ENCODE measurements around the gene CLDN6.

The CLDN6 gene

DNA sequence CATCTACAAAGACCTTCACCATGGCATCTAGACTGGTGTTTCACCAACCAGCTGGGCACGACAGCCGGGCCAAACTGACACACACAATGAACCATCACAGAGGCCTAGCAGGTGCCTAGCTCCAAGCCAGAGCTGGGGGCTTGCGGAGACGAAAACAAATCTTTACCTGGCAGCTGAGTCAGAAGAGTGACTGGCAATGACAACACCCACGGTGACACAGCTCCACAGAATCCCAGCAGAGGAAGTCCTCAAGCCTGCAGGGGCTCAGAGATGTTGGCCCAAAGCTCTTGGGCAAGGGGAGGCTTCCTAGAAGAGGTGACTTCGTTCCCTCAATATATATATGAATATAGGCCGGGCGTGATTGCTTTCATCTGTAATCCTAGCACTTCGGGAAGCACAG lies 33.5 kb upstream of the CLDN6 start:
- DNase-seq (ENCODE audit: low read depth in 2 of 2): no peak

DNA sequence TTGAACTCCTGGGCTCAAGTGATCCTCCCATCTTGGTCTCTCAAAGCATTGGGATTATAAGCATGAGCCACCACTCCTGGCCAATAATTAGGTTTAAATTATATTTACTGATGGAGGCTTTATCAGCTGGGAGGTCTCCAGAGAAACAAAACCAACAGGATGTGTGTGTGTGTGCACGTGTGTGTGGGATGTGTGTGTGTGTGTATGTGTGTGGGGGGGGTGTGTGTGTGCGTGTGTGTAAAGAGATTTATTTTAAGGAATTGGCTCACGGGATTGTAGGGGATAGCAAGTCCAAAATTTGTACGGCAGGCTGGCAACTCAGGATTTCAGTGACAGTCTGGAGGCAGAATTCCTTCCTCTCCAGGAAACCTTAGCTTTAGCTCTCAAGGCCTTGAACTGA lies 33.0 kb upstream of the CLDN6 start:
- no peak for DNase-seq (ENCODE audit: low read depth in 2 of 2)

DNA sequence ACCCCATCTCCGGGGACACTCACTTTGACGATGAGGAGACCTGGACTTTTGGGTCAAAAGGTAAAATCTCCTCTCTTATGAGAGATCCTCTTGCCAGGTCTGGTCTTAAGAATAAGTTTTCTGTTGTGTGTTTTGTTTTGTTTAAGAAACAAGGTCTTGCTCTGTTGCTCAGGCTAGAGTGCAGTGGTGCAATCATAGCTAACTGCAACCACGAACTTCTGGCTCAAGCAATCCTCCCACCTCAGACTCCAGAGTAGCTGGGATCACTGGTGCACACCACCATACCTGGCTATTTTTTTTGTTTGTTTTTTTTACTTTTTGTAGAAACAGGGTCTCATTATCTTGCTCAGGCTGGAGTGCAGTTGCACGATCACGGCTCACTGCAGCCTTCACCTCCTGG lies 32.5 kb upstream of the CLDN6 start:
- no peak for DNase-seq (ENCODE audit: low read depth in 2 of 2)

DNA sequence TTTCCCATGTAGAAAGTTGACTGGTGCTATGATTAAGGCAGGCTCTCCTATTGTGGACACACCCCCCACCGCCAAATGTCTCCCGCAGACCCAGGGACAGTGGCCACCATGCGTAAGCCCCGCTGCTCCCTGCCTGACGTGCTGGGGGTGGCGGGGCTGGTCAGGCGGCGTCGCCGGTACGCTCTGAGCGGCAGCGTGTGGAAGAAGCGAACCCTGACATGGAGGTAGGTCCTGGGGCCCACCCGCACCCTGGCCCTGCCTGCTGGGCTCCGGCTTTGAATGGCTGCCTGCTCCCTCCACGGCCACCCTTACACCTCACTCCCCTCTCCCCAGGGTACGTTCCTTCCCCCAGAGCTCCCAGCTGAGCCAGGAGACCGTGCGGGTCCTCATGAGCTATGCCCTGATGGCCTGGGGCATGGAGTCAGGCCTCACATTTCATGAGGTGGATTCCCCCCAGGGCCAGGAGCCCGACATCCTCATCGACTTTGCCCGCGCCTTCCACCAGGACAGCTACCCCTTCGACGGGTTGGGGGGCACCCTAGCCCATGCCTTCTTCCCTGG lies 32.0 kb upstream of the CLDN6 start:
- no peak for DNase-seq (ENCODE audit: low read depth in 2 of 2)

DNA sequence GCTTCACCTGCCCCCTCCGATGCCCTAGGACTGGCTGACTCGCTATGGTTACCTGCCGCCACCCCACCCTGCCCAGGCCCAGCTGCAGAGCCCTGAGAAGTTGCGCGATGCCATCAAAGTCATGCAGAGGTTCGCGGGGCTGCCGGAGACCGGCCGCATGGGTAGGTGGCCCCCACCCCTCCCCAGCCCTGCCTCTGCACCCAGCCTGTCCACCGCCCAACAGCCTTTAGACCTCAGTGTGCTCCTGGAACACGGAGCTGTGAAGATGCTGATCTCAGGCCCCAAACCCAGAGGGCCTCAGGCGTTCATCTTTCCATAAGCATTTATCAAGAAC lies 29.4 kb upstream of the CLDN6 start:
- DNase-seq (ENCODE audit: low read depth in 2 of 2): no peak

DNA sequence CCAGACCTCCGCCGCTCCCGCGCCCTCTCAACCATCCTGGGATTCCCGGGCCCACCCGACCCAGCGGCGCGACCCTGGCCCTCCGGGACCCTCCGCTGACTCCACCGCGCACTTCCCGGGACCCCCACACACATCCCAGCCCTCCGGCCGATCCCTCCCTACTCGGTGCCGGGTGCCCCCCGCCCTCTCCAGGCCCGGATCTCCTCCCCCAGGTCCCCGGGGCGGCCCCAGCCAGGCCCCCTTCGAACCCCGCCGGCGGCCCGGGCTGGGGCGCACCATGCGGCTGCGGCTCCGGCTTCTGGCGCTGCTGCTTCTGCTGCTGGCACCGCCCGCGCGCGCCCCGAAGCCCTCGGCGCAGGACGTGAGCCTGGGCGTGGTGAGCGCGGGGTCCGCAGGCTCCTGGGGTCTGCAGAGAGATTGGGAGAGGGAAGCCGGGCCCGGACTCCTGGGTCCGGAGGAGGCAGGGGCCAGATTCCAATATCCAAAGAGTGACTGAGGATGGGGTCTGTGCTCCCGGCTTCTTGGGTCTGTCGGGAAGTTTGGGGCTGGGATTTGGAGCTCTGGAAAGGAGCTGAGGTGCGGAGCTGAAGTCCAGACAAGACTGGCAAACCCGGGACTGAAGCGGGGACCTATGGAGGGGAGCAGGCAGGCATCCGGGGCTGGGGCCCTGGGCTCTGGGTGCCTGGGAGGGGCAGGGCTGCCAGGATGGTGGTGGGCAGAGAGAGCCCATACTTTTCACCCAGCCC lies 28.8 kb upstream of the CLDN6 start:
- no peak for DNase-seq (ENCODE audit: low read depth in 2 of 2)

DNA sequence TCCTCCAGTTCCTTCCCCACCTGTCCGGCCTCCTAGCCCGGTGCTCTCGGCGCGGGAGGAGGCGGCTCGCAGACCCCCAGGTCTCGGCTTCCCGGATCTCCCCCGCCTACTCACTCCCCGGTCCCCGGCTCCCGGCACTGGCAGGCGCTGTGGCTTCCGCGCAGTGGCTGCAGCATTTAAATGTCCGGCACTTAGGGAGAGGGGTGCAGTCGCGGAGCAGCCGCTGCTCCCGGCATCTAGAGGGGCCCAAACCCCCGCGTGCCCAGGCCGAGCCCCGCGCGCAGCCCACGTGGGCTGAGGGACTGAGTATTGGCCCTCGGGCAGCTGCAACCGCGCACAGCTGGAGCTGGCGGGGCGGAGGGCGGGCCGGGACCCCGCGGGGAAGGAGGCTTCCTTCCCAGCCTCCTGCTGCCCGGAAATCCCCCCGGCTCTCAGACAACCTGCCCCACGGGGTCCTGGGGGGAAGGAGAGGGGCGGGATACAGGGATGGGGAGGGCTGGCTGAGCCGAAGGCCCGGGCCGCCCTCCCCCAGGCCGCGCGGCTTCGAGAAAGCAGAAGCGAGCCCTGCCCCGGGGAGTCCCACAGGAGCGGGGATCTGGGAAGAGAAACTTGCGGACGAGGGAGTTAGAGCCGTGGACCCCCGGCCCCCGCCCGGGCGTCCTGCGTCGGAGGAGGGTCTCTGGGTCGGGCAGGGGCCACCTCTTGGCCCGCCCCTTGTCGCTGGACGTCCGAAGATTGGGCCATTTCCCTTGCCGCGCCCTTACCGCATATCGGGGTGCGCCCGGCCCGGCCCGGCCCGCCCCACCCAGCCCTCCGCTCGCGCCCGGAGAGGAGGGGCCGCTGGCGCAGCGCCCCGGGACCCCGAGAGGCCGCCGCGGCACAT lies 28.0 kb upstream of the CLDN6 start, which contains the start of gene MMP25:
TSS of gene MMP25 (plus strand) at position 804 of the 883 bp plus-strand sequence. CDS start 357 bp downstream, outside the sequence.
- DNase-seq (ENCODE audit: low read depth in 2 of 2): no peak

DNA sequence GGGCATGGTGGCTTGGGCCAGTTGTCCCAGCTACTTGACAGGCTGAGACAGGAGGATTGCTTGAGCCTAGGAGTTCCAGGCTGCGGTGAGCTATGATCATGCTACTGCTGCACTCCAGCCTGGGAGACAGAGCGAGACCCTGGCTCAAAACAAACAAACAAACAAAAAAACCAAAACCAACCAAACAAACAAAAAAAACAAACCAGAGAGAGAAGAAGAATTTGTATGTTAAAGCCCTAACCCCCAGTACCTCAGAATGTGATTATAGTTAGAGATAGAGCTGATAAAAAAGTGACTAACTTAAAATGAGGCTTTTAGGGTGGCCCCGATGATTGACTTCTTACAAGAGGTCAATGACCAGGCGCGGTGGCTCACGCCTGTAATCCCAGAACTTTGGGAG lies 26.7 kb upstream of the CLDN6 start:
- DNase-seq (ENCODE audit: low read depth in 2 of 2): no peak

GRCh38 chr16:3042376-3042775 lies 24.4 kb upstream of the CLDN6 start:
- DNase-seq (ENCODE audit: low read depth in 2 of 2): no peak

GRCh38 chr16:3038896-3039295 lies 20.9 kb upstream of the CLDN6 start:
- DNase-seq (ENCODE audit: low read depth in 2 of 2): no peak

DNA sequence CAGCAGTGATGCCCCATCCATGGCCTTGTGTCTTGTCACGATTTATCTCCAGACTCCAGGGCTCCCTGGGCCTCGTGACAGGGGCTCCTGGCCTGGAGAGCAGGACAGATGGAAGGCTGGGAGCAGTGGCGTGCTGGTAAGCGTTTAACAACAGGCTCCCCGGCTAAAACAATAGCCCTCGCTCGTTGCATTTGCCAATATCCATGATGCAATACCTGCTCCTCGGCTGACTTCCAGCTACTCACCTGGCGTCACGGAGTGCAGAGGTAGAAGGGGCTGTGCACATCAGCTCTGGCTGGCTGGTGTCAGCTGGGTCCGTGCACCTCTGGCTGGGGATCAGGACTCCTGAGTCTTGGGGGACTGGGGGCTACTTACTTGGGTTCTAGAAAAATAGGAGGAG lies 20.3 kb upstream of the CLDN6 start:
- DNase-seq (ENCODE audit: low read depth in 2 of 2): no peak

DNA sequence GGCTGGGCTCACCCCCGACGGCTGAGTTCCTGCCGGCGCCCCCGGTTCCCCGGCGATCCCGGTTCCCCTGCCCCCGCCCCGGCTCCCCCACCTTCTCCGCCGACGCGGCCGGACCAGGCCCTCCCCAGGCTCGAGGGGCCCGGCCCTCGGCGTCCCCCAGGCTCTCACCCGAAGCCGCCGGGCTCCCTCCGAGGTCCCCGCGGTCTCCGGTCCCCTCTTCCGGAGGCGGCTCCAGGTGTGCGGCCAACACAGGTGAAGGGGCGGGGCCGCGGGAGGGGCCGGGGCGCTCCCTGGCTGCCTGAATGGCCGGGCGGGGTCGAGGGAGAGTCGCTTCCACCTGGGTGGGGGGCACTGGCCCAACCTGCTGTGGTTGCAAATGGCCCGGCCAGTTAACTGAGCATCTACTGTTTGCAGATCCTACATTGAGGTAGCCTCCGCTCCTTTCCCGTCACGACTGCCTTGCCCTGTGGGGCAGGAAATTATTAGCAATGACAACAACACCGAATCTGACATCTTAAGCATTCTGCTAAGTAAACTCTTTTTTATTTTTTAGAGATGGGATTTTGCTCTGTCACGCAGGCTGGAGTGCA lies 18.8 kb upstream of the CLDN6 start, which contains the start of gene BICDL2:
TSS of gene BICDL2 (minus strand) at position 219 of the 590 bp plus-strand sequence. CDS start 1,448 bp downstream, outside the sequence.
- DNase-seq (ENCODE audit: low read depth in 2 of 2): no peak

DNA sequence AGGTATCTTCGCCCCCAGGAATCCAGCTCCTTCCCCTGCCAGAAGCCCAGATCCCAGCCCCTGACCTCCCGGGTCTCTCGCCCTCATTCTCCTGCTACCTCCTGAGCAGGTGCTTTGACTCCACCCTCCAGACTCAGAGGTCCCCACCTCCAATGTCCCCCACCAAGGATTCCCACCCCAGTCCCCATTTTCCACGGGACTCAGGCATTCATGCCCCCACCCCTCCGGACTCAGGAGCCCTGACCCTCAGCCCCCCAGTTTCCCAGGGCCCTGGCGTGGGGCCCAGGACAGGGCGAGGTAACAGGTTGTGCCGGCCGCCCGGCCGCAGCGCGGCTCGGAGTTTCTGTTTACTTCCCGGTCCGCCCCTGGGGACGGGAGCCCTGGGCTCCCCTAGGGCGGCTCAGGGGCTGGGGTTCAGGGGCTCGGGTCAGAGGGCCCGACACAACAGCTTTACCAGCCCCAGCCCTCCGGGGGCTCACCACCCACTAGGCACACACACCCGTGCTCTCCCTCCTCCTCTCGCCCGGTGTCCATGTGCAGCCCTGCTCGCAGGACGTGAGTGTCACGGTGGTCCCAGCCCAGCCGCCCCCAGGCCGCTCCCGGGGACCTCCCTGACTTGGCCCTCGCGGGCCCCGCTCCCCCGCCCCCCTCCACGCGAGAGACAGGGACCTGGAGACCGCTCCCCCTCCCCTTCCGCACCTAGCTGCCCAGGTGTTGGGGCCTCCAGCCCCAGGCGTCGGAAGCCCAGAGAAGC lies 18.2 kb upstream of the CLDN6 start:
- DNase-seq (ENCODE audit: low read depth in 2 of 2): no peak

- DNase-seq (ENCODE audit: low read depth in 2 of 2): no peak
Measured at GRCh38 chr16:3035289-3035971, 17.4 kb upstream of the CLDN6 start.

GRCh38 chr16:3032624-3033023 lies 14.6 kb upstream of the CLDN6 start:
- no peak for DNase-seq (ENCODE audit: low read depth in 2 of 2)

- no peak for DNase-seq (ENCODE audit: low read depth in 2 of 2)
Measured at GRCh38 chr16:3030222-3031212, 12.5 kb upstream of the CLDN6 start.

DNA sequence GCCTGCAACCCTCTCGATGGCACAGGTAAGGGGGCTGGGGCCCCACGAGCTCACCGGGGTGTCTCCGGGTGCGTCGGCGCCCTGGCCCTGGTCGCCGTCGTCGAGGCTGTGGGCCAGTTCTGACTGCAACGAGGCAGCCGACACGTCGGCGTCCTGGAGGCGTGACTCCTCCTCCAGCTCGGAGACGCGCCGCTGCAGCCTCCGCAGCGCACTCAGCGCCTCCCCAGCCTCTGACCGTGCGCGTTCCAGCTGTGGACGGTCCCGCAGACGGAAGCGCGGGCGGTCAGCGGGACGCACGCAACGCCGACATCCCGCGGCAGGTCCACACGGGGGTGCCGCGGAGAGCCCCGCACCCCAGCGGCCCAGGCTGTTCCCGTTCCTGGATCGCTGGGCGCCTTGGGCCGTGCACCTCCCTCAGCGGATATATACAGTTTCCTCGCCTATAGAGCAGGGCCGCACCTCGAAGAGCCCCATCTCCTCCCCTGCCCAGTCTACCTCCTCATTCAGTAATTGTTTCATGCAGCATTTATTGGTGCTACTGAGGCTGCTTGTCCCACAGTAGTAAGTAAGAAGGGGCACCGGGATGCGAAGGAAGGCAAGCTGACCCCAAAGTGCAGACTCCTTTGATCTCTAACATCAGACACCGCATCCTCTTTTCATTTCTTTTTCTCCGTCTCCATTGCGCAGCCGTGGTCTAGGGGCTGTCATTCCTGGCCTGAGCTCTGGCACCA lies 11.7 kb upstream of the CLDN6 start:
- peak in 1 of 2 donors; percentile 51 for DNase-seq (ENCODE audit: low read depth in 2 of 2)

DNA sequence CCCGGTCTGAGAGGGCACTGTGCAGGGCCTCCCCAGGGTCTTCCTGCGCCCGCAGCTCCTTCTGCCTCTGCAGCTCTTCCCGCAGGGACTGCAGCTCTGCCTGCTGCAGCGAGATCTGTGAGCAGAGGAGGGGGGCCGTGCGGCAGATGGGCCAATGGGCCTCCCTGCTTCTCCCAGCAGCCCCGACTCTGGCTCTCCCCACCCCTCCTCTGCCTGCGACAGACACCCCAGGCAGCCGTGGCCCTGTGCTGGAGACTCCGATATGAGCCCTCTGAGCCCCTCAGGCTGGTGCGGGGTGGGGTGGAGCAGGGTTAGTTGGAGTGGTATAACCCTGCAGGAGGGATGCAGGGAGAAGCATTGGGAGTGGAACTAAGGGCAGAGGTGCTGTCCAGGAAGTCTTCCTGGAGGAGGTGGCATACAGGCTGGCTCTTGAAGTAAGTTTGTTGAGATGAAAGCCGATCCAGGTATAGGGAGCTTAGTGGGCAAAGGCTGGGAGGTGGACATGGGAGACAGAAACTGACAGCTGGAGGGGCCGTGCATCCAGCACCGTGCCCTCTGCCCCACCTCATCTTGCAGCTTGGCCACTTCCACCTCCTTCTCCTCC lies 10.8 kb upstream of the CLDN6 start:
- DNase-seq (ENCODE audit: low read depth in 2 of 2): no peak

Measured in stimulated activated CD4-positive, alpha-beta T cell treated with anti-CD3 and anti-CD28 coated beads, Interleukin-15, amount 100 ng/mL, for 48 hours (primary cell).